ENCODE measurements around the gene THAP8.
A peak's percentile ranks its signal among the peaks of the same experiment; 100 is the strongest.

THAP8 gene

GRCh38 chr19:35992907-35993765 is 60.9 kb downstream of the THAP8 start:
- DNase-seq: no peak

GRCh38 chr19:35991731-35992450 is 62.2 kb downstream of the THAP8 start:
- DNase-seq: no peak

- no peak for DNase-seq
Measured at GRCh38 chr19:35990771-35991730, 63.0 kb downstream of the THAP8 start.

- no peak for DNase-seq
Measured at GRCh38 chr19:35990156-35990555, 63.9 kb downstream of the THAP8 start.

GRCh38 chr19:35988824-35989223 is 65.3 kb downstream of the THAP8 start:
- no peak for DNase-seq

- DNase-seq: no peak
Measured at GRCh38 chr19:35987571-35987896, 66.6 kb downstream of the THAP8 start.

GRCh38 chr19:35986664-35987570 is 67.2 kb downstream of the THAP8 start:
- peak in 1 of 2 donors; percentile 23 for DNase-seq

GRCh38 chr19:35986111-35986510 is 68.0 kb downstream of the THAP8 start:
- DNase-seq: no peak
